NCI-H2227 (cell line): ENCODE measurements around the gene GINS2.

Experiments used
- DNase-seq: peaks from one replicate; lab custom pipeline; 2025; ENCODE audit not compliant: unreplicated experiment; lab: John Stamatoyannopoulos, UW

The GINS2 gene

DNA sequence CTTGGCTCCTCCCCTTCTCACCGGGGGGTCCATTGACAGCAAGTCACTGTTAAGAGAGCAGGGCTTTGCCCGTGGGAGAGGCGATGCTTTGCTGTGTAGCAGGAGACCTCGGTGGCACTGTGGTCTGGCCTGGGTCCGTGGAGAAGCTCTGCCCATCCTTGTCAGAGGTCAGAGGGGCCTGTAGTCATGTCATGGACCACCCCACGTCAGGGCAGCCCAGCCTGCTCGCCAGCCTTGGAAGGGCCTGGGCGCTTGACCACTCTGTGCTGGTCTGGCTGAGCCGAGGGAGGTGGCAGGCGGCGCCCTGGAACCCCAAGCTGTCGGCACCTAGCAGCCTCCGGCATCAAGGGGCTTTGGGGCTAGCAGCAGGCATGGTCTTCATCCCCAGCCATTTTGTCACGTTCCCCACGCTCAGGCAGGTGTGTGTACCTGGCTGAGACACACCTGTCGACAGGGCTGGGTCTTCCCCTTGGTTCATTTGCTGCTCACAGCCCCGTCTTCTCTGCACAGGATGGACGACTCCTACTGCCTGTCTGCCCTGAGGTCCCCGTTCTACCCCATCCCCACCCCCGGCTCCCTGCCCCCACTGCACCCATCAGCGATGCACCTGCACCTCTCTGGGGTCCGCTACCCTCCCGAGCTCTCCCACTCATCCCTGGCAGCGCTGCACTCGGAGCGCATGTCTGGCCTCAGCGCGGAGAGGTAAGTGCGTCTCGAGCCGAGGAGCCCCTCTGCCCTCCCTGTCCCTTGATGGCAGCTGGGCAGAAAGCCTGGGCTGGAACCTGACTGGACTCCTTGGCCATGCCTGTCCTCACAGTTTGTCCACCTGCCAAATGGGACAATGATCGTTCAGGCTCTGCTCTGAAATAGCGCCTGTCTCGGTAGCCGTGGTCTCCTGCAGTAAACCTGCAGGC lies 33.3 kb downstream of the GINS2 start:
- DNase-seq, result no peak

DNA sequence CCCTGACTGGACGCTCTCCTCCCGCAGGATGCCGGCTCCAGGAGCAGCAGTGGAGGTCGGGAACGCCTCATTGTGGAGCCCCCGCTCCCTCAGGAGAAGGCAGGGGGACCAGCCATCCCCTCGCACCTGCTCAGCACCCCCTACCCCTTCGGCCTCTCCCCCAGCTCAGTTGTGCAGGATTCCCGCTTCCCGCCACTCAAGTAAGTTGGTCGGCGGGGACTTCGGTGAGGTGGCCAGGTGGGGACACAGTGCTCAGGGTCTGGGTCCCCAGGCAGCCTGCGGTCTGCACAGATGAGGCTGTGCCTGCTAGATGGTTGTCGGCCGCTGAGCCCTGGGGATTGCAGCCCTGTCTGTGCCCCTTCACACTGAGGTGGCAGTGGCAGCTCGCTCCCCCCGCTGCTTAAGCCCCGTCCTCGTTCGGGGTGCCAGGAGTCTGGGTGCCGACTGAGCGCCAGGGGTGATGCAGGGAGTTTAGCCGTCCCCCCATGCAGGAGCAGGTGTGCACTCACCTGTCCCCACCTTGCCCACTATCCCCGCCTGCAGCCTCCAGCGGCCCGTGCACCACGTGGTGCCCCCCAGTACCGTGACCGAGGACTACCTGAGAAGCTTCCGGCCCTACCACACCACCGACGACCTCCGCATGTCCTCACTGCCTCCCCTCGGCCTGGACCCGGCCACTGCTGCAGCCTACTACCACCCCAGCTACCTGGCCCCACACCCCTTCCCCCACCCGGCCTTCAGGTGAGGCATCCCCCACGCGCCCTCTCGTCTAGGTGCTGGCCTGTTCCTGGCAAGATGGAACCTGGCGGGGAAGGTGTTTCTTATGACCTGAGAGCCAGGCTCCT lies 34.3 kb downstream of the GINS2 start:
- DNase-seq, result no peak

DNA sequence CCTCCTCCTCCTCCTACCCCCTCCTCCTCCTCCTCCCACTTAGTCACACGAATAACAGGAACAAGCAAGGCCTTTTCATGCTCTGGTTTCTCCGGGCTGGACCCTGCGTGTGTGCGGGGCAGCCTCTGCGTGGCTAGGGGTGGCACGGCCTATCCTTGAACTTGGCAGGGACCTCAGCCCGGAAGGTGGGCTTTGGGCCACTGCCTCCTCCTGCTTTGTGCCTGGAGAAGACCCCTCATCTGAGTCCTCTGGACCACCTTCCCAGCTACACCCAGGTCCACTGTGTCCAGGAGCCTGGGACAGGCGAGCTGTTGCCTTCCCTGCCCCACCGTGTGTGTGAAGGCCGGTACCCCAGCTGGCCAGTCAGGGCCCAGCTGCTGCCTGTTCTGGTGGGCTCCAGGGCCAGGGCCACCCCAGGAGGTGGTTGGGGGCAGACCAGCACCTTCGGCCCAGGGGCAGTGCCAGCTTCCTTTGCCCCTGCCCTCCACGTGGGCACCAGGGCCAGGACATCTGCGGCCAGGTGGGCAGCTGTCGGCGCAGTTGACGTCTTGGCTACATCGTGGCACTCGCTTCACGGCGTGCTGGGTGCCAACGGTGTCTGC lies 35.4 kb downstream of the GINS2 start:
- no peak for DNase-seq

DNA sequence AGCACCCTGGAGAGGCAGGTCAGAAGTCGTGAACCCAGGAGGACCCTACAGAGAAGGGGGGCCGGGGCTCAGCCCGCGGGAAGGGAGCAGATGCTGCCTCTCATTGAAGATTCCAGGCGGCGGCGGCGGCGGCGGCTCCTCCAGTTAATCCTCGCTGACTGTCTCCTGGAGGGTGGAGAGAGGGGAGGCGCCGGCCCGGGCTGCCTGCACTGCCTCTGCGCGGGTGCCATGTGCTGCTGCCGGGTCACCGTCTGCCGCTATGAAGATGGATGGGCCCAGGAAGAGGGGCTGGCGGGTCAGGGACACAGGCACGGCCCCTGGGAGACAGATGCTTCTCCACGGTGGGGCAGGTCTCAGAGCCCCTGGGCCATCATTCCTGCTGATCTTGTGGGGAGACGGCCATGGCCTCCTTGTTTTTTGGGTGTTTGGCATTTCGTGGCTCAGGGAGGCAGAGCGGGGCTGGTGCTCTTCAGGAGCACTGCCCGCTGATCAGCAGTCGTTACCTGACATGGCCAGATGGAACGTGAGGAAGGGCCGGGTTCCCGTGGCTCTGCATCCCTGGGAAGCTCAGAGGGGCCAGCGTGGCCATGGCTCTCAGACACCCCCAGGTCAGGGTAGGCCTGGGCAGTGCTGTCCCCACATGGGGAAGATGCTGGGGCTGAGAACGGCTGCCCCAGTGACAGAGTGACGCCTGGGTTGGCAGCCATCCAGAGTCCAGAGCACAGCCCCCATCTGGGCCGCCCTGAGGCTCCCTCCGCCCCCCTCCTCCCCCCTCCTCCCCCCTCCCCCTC lies 36.1 kb downstream of the GINS2 start:
- peak; percentile 49 for DNase-seq

DNA sequence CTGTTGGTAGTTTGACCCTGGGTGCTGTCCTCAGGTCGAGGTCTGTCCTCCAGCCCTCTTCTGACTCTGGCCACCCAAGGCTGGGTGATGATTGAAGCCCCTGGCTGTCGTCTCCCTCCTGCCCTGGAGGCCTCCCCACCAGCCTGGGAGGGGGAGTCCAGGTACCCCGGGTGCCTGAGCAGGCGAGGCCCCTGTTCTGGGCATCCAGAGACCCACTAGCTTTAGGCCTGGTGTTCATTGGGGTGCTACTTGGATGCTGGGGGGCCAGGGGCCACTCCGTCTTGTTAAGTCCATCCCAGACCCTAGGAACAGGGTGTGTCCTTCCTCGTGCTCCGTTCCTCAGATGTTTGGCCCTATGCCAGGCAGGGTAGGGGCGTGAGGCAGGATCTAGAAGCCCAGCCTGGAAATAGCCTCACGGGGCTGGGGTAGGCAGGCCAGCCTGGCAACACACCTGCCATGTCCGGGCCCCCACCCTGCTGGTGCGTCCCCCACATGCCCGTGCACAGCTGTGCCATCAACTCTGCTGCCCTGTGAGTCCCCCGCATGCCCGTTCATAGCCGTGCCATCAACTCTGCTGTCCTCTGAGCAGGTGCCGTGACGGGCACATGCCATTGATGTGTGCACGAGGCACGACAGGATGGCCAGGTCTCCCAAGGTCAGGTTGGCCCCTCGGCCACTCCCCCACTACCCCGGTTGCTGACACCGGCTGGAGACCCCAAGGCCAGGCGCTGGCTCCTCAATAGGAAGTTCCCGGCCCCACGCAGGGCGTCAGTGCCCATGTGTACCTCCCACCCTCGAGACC lies 36.9 kb downstream of the GINS2 start:
- DNase-seq, result peak; percentile 42

DNA sequence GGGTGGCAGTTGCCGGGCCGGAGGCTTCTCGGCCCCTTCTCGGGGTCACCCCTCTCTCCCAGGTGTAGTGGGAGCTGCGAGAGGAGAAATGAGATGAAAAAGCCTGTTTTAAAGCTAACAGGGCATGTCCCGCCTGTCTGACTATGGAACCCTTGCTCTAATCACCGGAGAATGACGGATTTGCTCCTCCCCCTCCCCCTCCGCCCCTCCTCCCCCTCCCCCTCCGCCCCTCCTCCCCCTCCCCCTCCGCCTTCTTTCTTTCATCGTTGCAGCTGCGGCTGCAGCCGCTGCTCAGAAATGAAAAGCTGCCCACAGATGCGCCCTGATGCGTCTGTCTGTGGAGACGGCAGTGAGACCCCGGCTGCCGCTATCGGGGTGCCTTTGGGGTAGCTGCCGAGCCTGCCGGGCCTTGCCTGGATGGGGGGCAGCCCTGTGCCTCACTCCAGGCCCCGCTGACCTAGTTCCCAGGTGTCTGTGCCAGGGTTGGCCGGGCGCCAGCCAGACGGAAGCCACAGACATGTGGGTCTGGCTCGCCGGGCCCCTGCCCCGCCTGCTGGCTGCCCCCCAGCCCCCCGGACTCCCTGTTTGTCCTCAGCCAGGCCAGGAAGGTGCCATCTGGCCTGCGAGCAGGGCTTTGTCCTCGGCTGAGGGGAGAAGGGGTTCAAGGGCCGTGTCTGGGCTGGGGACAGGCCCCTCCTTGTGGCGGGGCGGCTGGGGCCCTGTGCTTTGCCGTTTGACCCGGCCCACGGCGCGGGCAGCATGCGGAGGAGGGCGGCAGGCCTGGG lies 37.7 kb downstream of the GINS2 start:
- DNase-seq, result peak; percentile 51

DNA sequence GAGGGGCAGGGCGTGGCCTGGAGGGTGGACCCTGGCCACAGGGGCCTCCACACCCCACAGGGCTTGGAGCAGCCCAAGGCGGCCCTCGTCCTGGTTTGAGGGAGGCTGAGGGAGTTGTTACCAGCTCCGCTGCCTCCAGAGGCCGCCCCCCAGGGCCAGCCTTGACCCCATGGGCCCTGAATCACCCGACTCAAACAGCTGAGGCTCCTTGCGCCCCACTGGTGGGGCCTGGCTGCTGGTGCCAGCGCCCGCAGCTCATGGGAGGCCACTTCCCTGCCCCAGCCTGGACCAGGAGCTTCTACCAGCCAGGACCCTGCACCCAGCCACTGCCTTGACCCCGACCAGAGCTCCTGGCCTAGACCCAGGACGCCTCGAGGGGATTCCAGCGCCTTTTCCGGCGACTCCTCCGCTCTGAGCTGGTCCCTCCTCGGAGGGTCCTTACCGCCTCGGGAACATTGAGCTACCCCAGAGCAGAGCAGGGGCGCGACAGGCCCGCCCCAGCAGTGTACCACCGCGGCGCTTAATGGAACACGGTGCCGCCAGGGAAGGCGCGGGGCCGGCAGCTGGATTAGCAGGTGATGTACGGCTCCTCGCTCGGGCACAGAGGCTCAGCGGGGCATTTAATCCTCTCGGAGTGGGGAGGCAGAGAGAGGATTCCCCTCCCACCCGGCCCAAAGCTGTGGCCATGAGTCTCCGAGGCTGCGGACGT lies 38.5 kb downstream of the GINS2 start:
- peak; percentile 46 for DNase-seq

DNA sequence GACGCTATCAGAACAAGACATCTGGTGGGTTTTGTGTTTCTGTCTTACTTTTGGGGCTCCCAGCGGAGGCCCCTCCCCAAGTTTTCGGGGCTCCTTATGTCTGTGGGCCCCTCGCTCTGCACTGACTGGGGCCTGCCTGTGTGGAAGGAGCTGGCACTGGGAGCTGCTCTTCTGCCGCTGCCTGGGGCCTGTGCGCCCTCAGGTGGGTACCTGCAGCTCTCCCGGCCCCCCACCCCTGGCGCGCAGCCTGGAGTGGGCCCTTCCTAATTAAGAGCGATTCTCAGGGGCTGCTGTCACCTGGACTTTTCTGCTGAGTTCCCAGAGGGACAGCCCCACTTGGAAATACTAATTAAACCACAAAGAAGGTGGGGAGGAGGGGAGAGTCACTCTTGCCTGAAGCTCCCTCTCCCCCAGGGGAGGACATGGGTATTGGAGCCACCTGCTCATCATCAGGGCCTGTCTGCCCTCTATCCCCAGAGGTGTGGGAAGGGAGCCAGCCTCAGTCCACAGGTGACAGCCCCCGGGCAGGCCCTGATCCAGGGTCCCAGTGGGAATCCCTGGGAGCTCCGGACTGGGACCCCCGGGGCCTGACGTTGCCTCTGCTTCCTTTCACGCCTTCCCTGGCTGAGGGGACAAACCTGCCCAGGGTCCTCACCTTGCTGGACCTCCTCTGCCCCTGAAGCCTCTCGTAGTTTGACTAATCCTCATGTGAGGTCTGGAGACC lies 39.2 kb downstream of the GINS2 start:
- no peak for DNase-seq

DNA sequence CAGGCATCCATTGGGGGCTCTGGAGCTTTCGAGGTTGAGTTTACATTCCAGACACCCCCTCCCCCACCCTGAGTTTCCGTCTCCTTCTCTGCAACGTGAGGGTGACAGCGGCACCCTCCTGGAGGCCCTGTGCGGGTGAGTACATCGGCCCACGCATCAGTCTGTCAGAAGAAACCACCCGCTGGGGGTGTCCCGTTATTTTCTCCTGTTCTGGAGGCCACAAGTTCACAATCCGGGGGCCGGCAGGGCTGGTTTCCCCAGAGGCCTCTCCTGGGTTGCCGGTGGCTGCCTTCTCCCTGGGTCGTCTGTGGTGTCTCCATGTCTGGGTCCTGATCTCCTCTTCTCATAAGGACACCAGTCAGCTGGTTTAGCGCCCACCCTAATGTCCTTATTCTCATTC lies 39.9 kb downstream of the GINS2 start:
- DNase-seq, result no peak

DNA sequence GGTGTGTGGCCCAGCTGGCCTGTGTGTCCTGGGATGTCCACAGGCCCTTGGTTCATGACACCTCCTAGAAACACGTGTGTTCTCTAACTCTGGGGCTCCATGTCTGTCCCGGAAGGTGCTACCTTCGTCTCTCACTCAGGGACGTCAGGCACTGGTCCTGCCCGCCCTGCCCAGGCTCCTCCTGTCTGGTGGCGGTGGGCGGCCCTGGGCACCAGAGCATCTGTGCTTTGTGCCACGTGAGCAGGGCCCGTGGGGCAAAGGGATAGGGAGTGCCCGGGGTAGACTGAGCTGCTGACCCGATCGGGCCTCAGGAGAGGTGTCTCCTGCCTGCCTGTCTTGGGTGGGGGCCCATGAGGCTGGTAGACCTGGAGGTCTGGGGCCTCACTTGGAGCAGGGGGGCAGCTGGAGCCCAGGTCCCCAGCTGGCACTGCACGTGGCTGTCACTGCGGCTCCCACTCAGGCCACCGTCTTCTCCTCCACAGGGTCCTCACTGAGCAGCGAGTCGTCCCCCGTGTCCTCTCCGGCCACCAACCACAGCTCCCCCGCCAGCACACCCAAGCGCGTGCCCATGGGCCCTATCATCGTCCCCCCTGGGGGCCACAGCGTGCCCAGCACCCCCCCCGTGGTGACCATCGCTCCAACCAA lies 40.6 kb downstream of the GINS2 start:
- DNase-seq, result no peak

DNA sequence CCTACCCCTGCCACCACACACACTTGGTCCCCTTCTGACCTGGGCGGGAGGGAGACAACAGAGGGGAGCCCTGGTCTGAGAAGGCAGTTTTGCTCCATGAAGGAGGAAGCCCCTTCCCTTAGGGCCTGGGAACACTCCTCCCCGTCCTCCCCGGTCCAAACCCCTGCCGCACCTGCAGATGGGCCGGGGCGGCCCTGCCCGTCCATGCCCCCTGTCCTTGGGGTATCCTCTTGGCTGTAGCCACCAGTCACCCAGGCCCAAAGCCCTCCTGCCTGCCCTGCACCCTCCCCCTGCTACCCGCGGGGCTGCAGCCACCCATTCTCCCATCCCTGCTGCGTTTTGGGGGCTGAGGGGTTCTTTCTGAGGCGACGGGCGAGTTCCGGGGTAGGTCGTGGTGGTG lies 41.8 kb downstream of the GINS2 start:
- no peak for DNase-seq

DNA sequence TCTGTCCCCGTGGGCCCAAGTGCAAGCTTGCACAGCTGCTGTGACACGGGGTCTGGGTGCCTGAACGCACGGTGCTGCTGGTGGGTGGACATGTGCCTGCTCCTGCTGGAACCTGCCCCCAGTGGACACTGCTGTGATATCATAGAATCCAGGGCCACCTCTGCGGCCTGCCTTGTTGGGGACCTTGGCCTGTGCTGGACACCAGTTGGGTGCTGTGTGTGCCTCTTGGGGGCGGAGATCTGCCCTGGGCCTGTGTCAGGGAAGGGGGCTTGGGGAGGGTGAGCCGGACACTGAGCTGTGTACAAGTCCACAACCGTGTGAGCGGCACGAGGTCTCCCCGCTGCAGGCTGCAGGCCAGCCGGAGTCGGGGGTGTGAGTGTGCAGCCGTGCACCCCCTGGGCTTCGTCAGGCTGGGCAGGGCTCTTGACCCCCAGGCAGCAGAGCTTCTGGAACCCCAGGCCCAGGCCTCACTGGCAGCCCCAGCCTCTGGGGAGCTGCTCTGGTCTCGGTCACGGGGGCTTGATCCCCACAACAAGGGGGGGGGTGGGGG lies 42.3 kb downstream of the GINS2 start:
- DNase-seq, result no peak

DNA sequence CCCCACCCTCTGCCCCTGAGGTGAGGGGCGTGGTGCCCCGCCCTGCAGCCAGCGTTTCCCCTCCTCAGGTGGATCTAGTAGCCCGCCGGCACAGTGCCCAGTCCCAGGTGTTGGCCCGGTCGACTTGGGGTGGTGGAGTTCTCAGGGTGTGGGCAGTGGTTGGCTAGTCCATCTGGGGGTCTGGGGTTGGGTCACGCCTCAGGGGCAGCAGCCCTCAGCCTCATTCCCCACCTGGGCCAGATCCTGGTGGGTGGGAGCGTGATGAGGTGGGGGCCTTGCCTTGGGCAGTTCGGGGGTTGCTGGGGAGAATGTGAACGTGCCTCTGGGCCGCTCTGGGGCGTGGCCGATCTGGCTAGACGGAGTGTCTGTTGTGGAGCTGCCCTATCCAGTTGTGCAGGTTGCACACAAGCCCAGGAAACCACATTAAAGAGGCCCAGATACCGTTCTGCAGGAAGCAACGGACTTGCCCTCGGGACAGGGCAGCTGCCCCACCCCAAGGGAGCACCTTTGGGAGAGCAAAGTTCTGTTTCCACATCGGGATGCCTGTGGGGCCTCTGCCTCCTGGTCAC lies 43.6 kb downstream of the GINS2 start:
- no peak for DNase-seq

DNA sequence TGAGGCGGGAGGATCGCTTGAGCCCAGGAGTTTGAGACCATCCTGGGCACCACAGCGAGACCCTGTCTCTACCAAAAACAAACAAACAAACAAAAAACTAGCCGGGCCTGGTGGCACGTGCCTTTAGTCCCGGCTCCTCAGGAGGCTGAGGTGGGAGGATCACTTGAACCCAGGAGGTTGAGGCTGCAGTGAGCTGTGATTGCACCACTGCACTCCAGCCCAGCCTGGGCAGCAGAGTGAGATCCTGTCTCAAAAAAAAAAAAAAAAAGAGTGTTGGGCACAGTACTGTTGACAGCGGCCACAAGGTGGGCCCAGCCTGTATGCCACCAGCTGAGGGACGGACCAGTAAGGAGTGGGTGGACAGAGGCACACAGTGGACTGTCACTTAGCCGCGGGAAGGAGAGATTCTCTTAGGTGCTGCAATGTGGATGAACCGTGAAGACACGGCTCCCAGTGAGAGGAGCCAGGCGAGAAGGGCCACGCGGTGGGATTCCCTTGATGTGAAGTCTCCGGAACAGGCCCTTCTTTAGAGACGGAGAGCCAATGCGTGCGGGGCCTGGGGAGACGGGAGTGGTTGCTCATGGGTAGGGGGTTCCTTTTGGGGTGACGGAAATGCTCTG lies 44.6 kb downstream of the GINS2 start:
- no peak for DNase-seq

DNA sequence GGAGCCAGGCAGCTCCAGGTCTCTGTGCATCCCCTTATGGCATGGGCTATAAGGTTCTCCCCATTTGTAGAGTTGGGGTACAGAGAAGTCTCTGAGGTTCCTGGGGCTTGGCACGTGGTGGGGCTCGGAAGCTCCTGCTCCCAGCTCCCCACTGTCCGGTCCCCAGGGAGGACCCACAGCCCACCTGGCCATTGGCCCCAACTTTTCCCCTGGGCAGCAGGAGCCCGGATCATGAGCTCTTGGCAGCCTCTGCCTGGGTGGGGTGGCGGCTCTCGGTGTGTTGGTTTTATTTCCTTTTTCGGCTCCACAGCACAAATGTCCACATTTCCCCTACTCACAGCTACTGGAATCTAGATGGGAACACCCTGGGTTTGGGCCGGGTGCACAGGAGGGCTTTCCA lies 45.1 kb downstream of the GINS2 start:
- DNase-seq, result no peak

DNA sequence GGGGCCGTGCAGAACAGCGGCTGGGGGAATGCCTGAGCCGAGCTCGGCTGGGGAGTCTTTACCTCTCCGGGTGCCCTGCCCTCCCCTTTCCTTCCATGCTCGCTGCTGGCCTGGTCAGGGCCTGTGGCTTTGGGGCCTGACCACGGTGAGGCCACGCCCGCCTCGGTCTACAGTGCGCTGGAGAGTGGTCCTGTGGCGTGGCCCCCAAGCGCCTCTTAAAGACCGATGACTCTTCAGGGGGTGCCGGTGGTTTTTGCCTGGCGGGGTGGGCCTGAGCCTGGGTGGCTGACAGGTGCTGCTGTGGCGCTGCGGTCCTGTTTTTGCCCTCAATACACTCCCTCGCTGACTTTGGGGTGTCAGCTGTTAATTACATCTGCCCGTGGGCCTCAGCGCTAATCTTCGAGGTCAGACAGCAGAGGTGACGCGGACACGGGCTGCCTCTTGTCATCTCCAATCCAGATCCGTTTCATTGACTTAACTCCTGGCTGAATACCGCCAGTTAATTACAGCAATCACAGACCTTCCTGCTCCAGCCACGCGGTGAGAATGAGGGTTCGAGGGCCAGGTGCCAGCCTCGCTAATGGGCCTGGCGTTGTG lies 45.9 kb downstream of the GINS2 start:
- DNase-seq, result peak; percentile 33
